Measurements from ENCODE around the gene CENPE. TPM values are rescaled to one million over a fixed set of nuclear protein-coding genes. Genes with fewer than 3 reads are reported as not detected.

Gene CENPE
- polyA plus RNA-seq, 1 donor (not counting 4 experiments of a cell fraction or from before 2014, with no cell fraction given) = 6.1 TPM

DNA sequence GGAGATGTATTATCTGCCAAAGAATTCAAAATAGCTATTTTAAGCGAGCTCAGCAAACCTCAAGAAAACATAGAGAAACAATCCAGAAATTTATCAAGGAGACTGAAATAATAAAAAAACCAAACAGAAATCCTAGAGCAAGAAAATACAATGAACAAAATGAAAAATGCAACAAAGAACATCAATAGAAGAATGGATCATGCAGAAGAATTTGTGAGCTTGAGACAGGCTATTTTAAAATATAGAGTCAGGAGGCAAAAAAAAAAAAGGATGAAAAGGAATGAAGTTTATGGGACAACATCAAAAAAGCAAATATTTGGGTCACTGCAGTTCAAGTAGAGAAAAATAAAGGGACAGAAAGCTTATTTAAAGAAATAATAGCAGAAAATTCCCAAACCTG lies 29.1 kb downstream of the CENPE start:
- Histone ChIP-seq H3K36me3 (ENCODE audit: control insufficient read depth in 2 of 2, extremely low read depth in 1 of 2, insufficient read depth in 2 of 2, low read length in 2 of 2) (peaks cover 4 to 10% of the 10 kb centered on the region in 2 experiments), H3K27ac (ENCODE audit: control insufficient read depth, insufficient read depth, low read length) (no peak overlapping the region), H3K4me2 (ENCODE audit: control insufficient read depth, extremely low read depth, insufficient read depth, low read depth, low read length) (no peak overlapping the region), H4K20me1 (ENCODE audit: control insufficient read depth, extremely low read depth, insufficient read depth, low read length) (no peaks in the 10 kb centered on the region), H3K79me2 (ENCODE audit: control insufficient read depth, insufficient read depth, low read length) (no peaks in the 10 kb centered on the region), H2AFZ (ENCODE audit: control insufficient read depth, low read length) (no peak overlapping the region), H3K9ac (ENCODE audit: control insufficient read depth, extremely low read depth, insufficient read depth, low read length) (no peak overlapping the region), H3K4me1 (ENCODE audit: control insufficient read depth, extremely low read depth, insufficient read depth, low read length) (no peaks in the 10 kb centered on the region), H3K27me3 (ENCODE audit: control insufficient read depth, extremely low read depth, insufficient read depth, low read length) (no peaks in the 10 kb centered on the region), H3K9me1 (ENCODE audit: control insufficient read depth, extremely low read depth, insufficient read depth, low read length) (no peaks in the 10 kb centered on the region), H3K9me3 (ENCODE audit: control insufficient read depth, low read depth, low read length) (no peaks in the 10 kb centered on the region), H3K4me3 (ENCODE audit: control insufficient read depth in 2 of 3, extremely low read depth in 1 of 3, insufficient read depth in 2 of 3, low read depth in 1 of 3, low read length in 3 of 3) (no peak overlapping the region)
- DNase-seq (ENCODE audit: low read depth, low spot score) = no peak
- FAIRE-seq = no peak
- TF ChIP-seq EZH2 (IDR thresholded peaks at IDR 0.05; ENCODE audit: low read length) = no peak
- TF ChIP-seq, protein P1, sequence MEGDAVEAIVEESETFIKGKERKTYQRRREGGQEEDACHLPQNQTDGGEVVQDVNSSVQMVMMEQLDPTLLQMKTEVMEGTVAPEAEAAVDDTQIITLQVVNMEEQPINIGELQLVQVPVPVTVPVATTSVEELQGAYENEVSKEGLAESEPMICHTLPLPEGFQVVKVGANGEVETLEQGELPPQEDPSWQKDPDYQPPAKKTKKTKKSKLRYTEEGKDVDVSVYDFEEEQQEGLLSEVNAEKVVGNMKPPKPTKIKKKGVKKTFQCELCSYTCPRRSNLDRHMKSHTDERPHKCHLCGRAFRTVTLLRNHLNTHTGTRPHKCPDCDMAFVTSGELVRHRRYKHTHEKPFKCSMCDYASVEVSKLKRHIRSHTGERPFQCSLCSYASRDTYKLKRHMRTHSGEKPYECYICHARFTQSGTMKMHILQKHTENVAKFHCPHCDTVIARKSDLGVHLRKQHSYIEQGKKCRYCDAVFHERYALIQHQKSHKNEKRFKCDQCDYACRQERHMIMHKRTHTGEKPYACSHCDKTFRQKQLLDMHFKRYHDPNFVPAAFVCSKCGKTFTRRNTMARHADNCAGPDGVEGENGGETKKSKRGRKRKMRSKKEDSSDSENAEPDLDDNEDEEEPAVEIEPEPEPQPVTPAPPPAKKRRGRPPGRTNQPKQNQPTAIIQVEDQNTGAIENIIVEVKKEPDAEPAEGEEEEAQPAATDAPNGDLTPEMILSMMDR (optimal IDR thresholded peaks at IDR 0.05 in 1 of 3, IDR thresholded peaks at IDR 0.05 in 1 of 3, conservative IDR thresholded peaks at IDR 0.05 in 1 of 3; ENCODE audit: extremely low read depth in 1 of 3, insufficient read depth in 2 of 3, low read length in 3 of 3) = no peak
- dilution Hi-C loops (cut with MboI; ENCODE audit: extremely low pct_ligation_motif_present, low sequenced_read_pairs) = no loop called here

- Histone ChIP-seq H3K9me3 (ENCODE audit: control insufficient read depth, low read depth, low read length) (no peaks in the 10 kb centered on the region), H3K4me3 (ENCODE audit: control insufficient read depth in 2 of 3, extremely low read depth in 1 of 3, insufficient read depth in 2 of 3, low read depth in 1 of 3, low read length in 3 of 3) (no peak overlapping the region), H3K9me1 (ENCODE audit: control insufficient read depth, extremely low read depth, insufficient read depth, low read length) (no peaks in the 10 kb centered on the region), H3K4me2 (ENCODE audit: control insufficient read depth, extremely low read depth, insufficient read depth, low read depth, low read length) (no peak overlapping the region), H3K27me3 (ENCODE audit: control insufficient read depth, extremely low read depth, insufficient read depth, low read length) (no peaks in the 10 kb centered on the region), H3K9ac (ENCODE audit: control insufficient read depth, extremely low read depth, insufficient read depth, low read length) (no peak overlapping the region), H3K36me3 (ENCODE audit: control insufficient read depth in 2 of 2, extremely low read depth in 1 of 2, insufficient read depth in 2 of 2, low read length in 2 of 2) (peaks cover 0 to 13% of the 10 kb centered on the region in 2 experiments), H4K20me1 (ENCODE audit: control insufficient read depth, extremely low read depth, insufficient read depth, low read length) (no peaks in the 10 kb centered on the region), H3K4me1 (ENCODE audit: control insufficient read depth, extremely low read depth, insufficient read depth, low read length) (no peaks in the 10 kb centered on the region), H3K27ac (ENCODE audit: control insufficient read depth, insufficient read depth, low read length) (no peak overlapping the region), H2AFZ (ENCODE audit: control insufficient read depth, low read length) (no peak overlapping the region), H3K79me2 (ENCODE audit: control insufficient read depth, insufficient read depth, low read length) (no peaks in the 10 kb centered on the region)
- no peak for TF ChIP-seq EZH2 (IDR thresholded peaks at IDR 0.05; ENCODE audit: low read length)
- TF ChIP-seq, protein P1 (optimal IDR thresholded peaks at IDR 0.05 in 1 of 3, IDR thresholded peaks at IDR 0.05 in 1 of 3, conservative IDR thresholded peaks at IDR 0.05 in 1 of 3; ENCODE audit: extremely low read depth in 1 of 3, insufficient read depth in 2 of 3, low read length in 3 of 3) = no peak
- DNase-seq (ENCODE audit: low read depth, low spot score) (no peak), FAIRE-seq (no peak)
- dilution Hi-C loops (cut with MboI; ENCODE audit: extremely low pct_ligation_motif_present, low sequenced_read_pairs) = no loop called here
Measured at GRCh38 chr4:103162176-103162575, 36.0 kb downstream of the CENPE start.

All from keratinocyte (primary cell).